NCI-H2171 (cell line): Measurements from ENCODE around the gene SH3PXD2A.

ENCODE experiments used
- DNase-seq: peaks from one replicate; lab custom pipeline; 2025; lab: John Stamatoyannopoulos, UW

The SH3PXD2A gene

GRCh38 chr10:103603382-103603781 lies 252.0 kb downstream of the SH3PXD2A start:
- DNase-seq = no peak

- DNase-seq = no peak
Observed at GRCh38 chr10:103602852-103603155, 252.6 kb downstream of the SH3PXD2A start.

- DNase-seq = no peak
Observed at GRCh38 chr10:103602028-103602851, 253.1 kb downstream of the SH3PXD2A start.

GRCh38 chr10:103600956-103601569 lies 254.3 kb downstream of the SH3PXD2A start:
- no peak for DNase-seq

GRCh38 chr10:103600325-103600724 lies 255.1 kb downstream of the SH3PXD2A start:
- no peak for DNase-seq

- DNase-seq = no peak
Observed at GRCh38 chr10:103599907-103600306, 255.5 kb downstream of the SH3PXD2A start.

- no peak for DNase-seq
Observed at GRCh38 chr10:103599211-103599610, 256.2 kb downstream of the SH3PXD2A start.

- no peak for DNase-seq
Observed at GRCh38 chr10:103598654-103599115, 256.7 kb downstream of the SH3PXD2A start.

- no peak for DNase-seq
Observed at GRCh38 chr10:103597003-103597402, 258.4 kb downstream of the SH3PXD2A start.

GRCh38 chr10:103595933-103596726 lies 259.2 kb downstream of the SH3PXD2A start:
- DNase-seq = peak; percentile 64

- no peak for DNase-seq
Observed at GRCh38 chr10:103593022-103593570, 262.3 kb downstream of the SH3PXD2A start.

- no peak for DNase-seq
Observed at GRCh38 chr10:103592186-103593021, 263.0 kb downstream of the SH3PXD2A start.

- no peak for DNase-seq
Observed at GRCh38 chr10:103590744-103591291, 264.6 kb downstream of the SH3PXD2A start.

- no peak for DNase-seq
Observed at GRCh38 chr10:103590060-103590459, 265.3 kb downstream of the SH3PXD2A start.

- no peak for DNase-seq
Observed at GRCh38 chr10:103589074-103589630, 266.2 kb downstream of the SH3PXD2A start.

GRCh38 chr10:103587073-103587472 lies 268.3 kb downstream of the SH3PXD2A start:
- DNase-seq = no peak

GRCh38 chr10:103585011-103585405 lies 270.4 kb downstream of the SH3PXD2A start:
- no peak for DNase-seq

GRCh38 chr10:103584216-103585010 lies 271.0 kb downstream of the SH3PXD2A start:
- DNase-seq = no peak

- DNase-seq = no peak
Observed at GRCh38 chr10:103583871-103584215, 271.5 kb downstream of the SH3PXD2A start.
